ENCODE data around the gene AKAP6. TPM values are rescaled to one million over a fixed set of nuclear protein-coding genes. Genes with fewer than 3 reads are reported as not detected.

Gene AKAP6
- total RNA-seq, 4 donors from 2014 or later: 2.0 to 11.0 (median 4.2) TPM

GRCh38 chr14:32835924-32836323, 506.8 kb downstream of the AKAP6 start:
- Histone ChIP-seq H3K36me3 (no peaks in the 10 kb centered on the region), H3K4me3 (no peak overlapping the region), H3K27ac (no peak overlapping the region), H3K27me3 (no peaks in the 10 kb centered on the region), H3K9me3 (no peaks in the 10 kb centered on the region), H3K4me1 (no peaks in the 10 kb centered on the region)
- 80% methylated on average over 3 of the region's 3 CpGs for WGBS
- no peak for TF ChIP-seq POLR2AphosphoS5 (IDR thresholded peaks at IDR 0.05)
- no peak for TF ChIP-seq POLR2A (IDR thresholded peaks at IDR 0.05)
- no peak for TF ChIP-seq CTCF (IDR thresholded peaks at IDR 0.05)
- no peak for TF ChIP-seq EP300 (IDR thresholded peaks at IDR 0.05)
- no peak for DNase-seq (ENCODE audit: low spot score in 2 of 2)

DNA sequence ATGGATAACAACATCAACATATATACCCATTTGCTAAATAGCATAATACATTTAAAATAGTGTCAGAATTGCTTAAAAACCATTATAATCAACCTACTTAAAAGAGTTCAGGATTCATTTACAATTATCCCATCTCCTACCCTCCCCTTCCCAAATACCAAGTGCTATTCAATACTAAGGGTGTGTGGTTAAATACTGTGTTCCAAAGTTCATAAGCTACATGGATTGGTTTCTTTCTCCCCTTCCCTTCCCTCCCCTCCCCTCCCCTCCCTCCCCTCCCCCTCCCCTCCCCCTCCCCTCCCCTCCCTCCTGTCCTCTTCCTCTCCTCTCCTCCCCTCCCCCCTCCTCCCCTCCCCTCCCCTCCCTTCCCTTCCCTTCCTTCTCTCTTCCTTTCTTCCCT, 512.6 kb downstream of the AKAP6 start:
- Histone ChIP-seq H3K27me3 (no peaks in the 10 kb centered on the region), H3K4me3 (no peak overlapping the region), H3K36me3 (no peaks in the 10 kb centered on the region), H3K27ac (no peak overlapping the region), H3K9me3 (no peaks in the 10 kb centered on the region), H3K4me1 (no peaks in the 10 kb centered on the region)
- DNase-seq (ENCODE audit: low spot score in 2 of 2): no peak
- TF ChIP-seq POLR2AphosphoS5 (IDR thresholded peaks at IDR 0.05) (no peak), POLR2A (IDR thresholded peaks at IDR 0.05) (no peak), CTCF (IDR thresholded peaks at IDR 0.05) (no peak), EP300 (IDR thresholded peaks at IDR 0.05) (no peak)

GRCh38 chr14:32846821-32847365, 517.8 kb downstream of the AKAP6 start:
- no peaks in the 10 kb centered on the region for H3K4me1 ChIP-seq
- no peak overlapping the region for H3K27ac ChIP-seq
- TF ChIP-seq POLR2A (IDR thresholded peaks at IDR 0.05) (no peak), EP300 (IDR thresholded peaks at IDR 0.05) (no peak), CTCF (IDR thresholded peaks at IDR 0.05) (no peak), POLR2AphosphoS5 (IDR thresholded peaks at IDR 0.05) (no peak)
- DNase-seq (ENCODE audit: low spot score in 2 of 2): no peak
- no peaks in the 10 kb centered on the region for H3K9me3 ChIP-seq
- no peaks in the 10 kb centered on the region for H3K36me3 ChIP-seq
- no peaks in the 10 kb centered on the region for H3K27me3 ChIP-seq
- 40% methylated on average over 2 of the region's 2 CpGs for WGBS
- H3K4me3 ChIP-seq: no peak overlapping the region

GRCh38 chr14:32847867-32848266, 518.8 kb downstream of the AKAP6 start:
- H3K36me3 ChIP-seq: no peaks in the 10 kb centered on the region
- H3K4me3 ChIP-seq: no peak overlapping the region
- no peak overlapping the region for H3K27ac ChIP-seq
- TF ChIP-seq CTCF (IDR thresholded peaks at IDR 0.05) (no peak), POLR2A (IDR thresholded peaks at IDR 0.05) (no peak), POLR2AphosphoS5 (IDR thresholded peaks at IDR 0.05) (no peak), EP300 (IDR thresholded peaks at IDR 0.05) (no peak)
- 97% methylated on average over 4 of the region's 4 CpGs for whole genome bisulfite sequencing
- H3K27me3 ChIP-seq: no peaks in the 10 kb centered on the region
- no peak for DNase-seq (ENCODE audit: low spot score in 2 of 2)
- no peaks in the 10 kb centered on the region for H3K9me3 ChIP-seq
- H3K4me1 ChIP-seq: no peaks in the 10 kb centered on the region

GRCh38 chr14:32865827-32866376, 536.8 kb downstream of the AKAP6 start:
- Histone ChIP-seq H3K27me3 (no peaks in the 10 kb centered on the region), H3K27ac (no peak overlapping the region), H3K4me1 (no peaks in the 10 kb centered on the region), H3K9me3 (no peaks in the 10 kb centered on the region), H3K36me3 (no peaks in the 10 kb centered on the region), H3K4me3 (no peak overlapping the region)
- DNase-seq (ENCODE audit: low spot score in 2 of 2): no peak
- no peak for TF ChIP-seq EP300 (IDR thresholded peaks at IDR 0.05)
- TF ChIP-seq CTCF (IDR thresholded peaks at IDR 0.05): no peak
- no peak for TF ChIP-seq POLR2AphosphoS5 (IDR thresholded peaks at IDR 0.05)
- no peak for TF ChIP-seq POLR2A (IDR thresholded peaks at IDR 0.05)
- WGBS: 40% methylated on average over 2 of the region's 5 CpGs
